ENCODE measurements around the gene ADGRG1.

ADGRG1 gene

GRCh38 chr16:57645691-57646387, 17.4 kb downstream of the ADGRG1 start:
- H3K4me3 ChIP-seq (replicated peaks; ENCODE audit: low read depth, low read length) = no peak overlapping the region
- peak; percentile 69 for DNase-seq (ENCODE audit: low read depth)
- TF ChIP-seq CTCF (IDR thresholded peaks at IDR 0.05; ENCODE audit: low read length, missing control alignments) = no peak

GRCh38 chr16:57646388-57647039, 18.1 kb downstream of the ADGRG1 start:
- no peak for DNase-seq (ENCODE audit: low read depth)
- TF ChIP-seq CTCF (IDR thresholded peaks at IDR 0.05; ENCODE audit: low read length, missing control alignments) = no peak
- H3K4me3 ChIP-seq (replicated peaks; ENCODE audit: low read depth, low read length) = no peak overlapping the region

- H3K4me3 ChIP-seq (replicated peaks; ENCODE audit: low read depth, low read length) = no peak overlapping the region
These were observed 18.9 kb downstream of the ADGRG1 start for GRCh38 chr16:57647136-57647875.

GRCh38 chr16:57648125-57648524, 19.7 kb downstream of the ADGRG1 start:
- DNase-seq (ENCODE audit: low read depth) = no peak
- TF ChIP-seq CTCF (IDR thresholded peaks at IDR 0.05; ENCODE audit: low read length, missing control alignments) = no peak
- no peak overlapping the region for H3K4me3 ChIP-seq (replicated peaks; ENCODE audit: low read depth, low read length)

More at GRCh38 chr16:57647136-57647875, 18.9 kb downstream of the ADGRG1 start:
- no peak for TF ChIP-seq CTCF (IDR thresholded peaks at IDR 0.05; ENCODE audit: low read length, missing control alignments)
- no peak for DNase-seq (ENCODE audit: low read depth)

- DNase-seq (ENCODE audit: low read depth) = peak; percentile 85
- no peak overlapping the region for H3K4me3 ChIP-seq (replicated peaks; ENCODE audit: low read depth, low read length)
- no peak for TF ChIP-seq CTCF (IDR thresholded peaks at IDR 0.05; ENCODE audit: low read length, missing control alignments)
These were observed 20.4 kb downstream of the ADGRG1 start for GRCh38 chr16:57648581-57649442.

- no peak for DNase-seq (ENCODE audit: low read depth)
- H3K4me3 ChIP-seq (replicated peaks; ENCODE audit: low read depth, low read length) = no peak overlapping the region
- no peak for TF ChIP-seq CTCF (IDR thresholded peaks at IDR 0.05; ENCODE audit: low read length, missing control alignments)
These were observed 21.0 kb downstream of the ADGRG1 start for GRCh38 chr16:57649443-57649751.

Measured in fibroblast of pulmonary artery (primary cell).